H1 (cell line): ENCODE results near the gene CASP8AP2. TPM values are rescaled to one million over a fixed set of nuclear protein-coding genes. Genes with fewer than 3 reads are reported as not detected.

ENCODE experiments used
- CTCF ChIA-PET: fragments of 300-600 bp; sonication (Branson Sonifier 250); formaldehyde crosslinking; loops from one replicate; lab custom pipeline; 2021; ENCODE audit not compliant: partially characterized antibody; lab: Charles Lee
- POLR2A ChIA-PET: fragments of 300-600 bp; sonication (Branson Sonifier 250); formaldehyde crosslinking; loops from one replicate; lab custom pipeline; 2021; ENCODE audit warnings: inconsistent platforms; ENCODE audit not compliant: partially characterized antibody; lab: Charles Lee
- DNase-seq, 2 experiments: peaks; one replicate each; pipeline versions ENCODE4 v3.0.0 to v3.0.0-alpha.2; 2010 to 2022; ENCODE audit warnings: low spot score in 2 of 2, low read depth in 1 of 2, mixed read lengths in 1 of 2
- FAIRE-seq: peaks from 2 replicates; lab custom pipeline; 2011; peaks lifted over from hg19 to GRCh38; lab: Jason Lieb, UNC
- H2AFZ ChIP-seq: 2 replicates; pipeline ENCODE4 v1.8.1; 2012; ENCODE audit warnings: low read length, inconsistent platforms
- H2AK5ac ChIP-seq: 2 replicates; pipeline ENCODE4 v1.6.1; 2013; ENCODE audit warnings: low read depth, low read length
- H2BK120ac ChIP-seq: replicated peaks from 2 replicates; pipeline ENCODE3; 2013; ENCODE audit warnings: low read depth, low read length, inconsistent platforms
- H2BK12ac ChIP-seq: 2 replicates; pipeline ENCODE4 v1.6.1; 2013; ENCODE audit warnings: low read depth, low read length
- H2BK15ac ChIP-seq: 2 replicates; pipeline ENCODE4 v1.6.1; 2013; ENCODE audit warnings: low read length
- H2BK20ac ChIP-seq: 2 replicates; pipeline ENCODE4 v1.6.1; 2013; ENCODE audit warnings: low read length
- H2BK5ac ChIP-seq: 2 replicates; pipeline ENCODE4 v1.6.1; 2013; ENCODE audit warnings: low read depth, low read length
- H3K14ac ChIP-seq: 2 replicates; pipeline ENCODE4 v1.6.1; 2013; ENCODE audit warnings: inconsistent platforms; ENCODE audit not compliant: insufficient read length
- H3K18ac ChIP-seq: 2 replicates; pipeline ENCODE4 v1.6.1; 2013; ENCODE audit warnings: low read length; ENCODE audit errors: extremely low read depth
- H3K23ac ChIP-seq: 2 replicates; pipeline ENCODE4 v1.6.1; 2013; ENCODE audit warnings: inconsistent platforms; ENCODE audit not compliant: insufficient read length
- H3K23me2 ChIP-seq: 2 replicates; pipeline ENCODE4 v1.6.1; 2013; ENCODE audit warnings: low read depth, low read length
- H3K27ac ChIP-seq: 2 replicates; pipeline ENCODE4 v1.6.1; 2011; ENCODE audit warnings: low read depth, low read length, inconsistent platforms
- H3K27me3 ChIP-seq, 4 experiments: replicated peaks in 1 of 4; 1 replicate in 1 of 4; 2 replicates in 3 of 4; pipeline versions ENCODE4 v1.6.1 to v1.8.1; 2011 to 2013; ENCODE audit warnings: low read length in 3 of 4, mild to moderate bottlenecking in 3 of 4, inconsistent platforms in 2 of 4, mixed read lengths in 2 of 4, moderate library complexity in 1 of 4; ENCODE audit not compliant: control insufficient read depth in 3 of 4, insufficient read depth in 3 of 4; ENCODE audit errors: extremely low read depth in 1 of 4
- H3K36me3 ChIP-seq, 4 experiments: 2 replicates each; pipeline versions ENCODE4 v1.6.1 to v1.8.1; 2011 to 2013; ENCODE audit warnings: mild to moderate bottlenecking in 4 of 4, low read length in 3 of 4, moderate library complexity in 2 of 4, control low read depth in 1 of 4, inconsistent platforms in 1 of 4; ENCODE audit not compliant: insufficient read depth in 4 of 4, control insufficient read depth in 2 of 4
- H3K4ac ChIP-seq: replicated peaks from 2 replicates; pipeline ENCODE3; 2013; ENCODE audit warnings: low read length, low read depth, mixed read lengths, inconsistent platforms; ENCODE audit not compliant: insufficient read length
- H3K4me1 ChIP-seq, 4 experiments: replicated peaks in 1 of 4; 1 replicate in 1 of 4; 2 replicates in 3 of 4; pipeline versions ENCODE4 v1.6.1 to v1.8.1; 2011 to 2013; ENCODE audit warnings: low read length in 3 of 4, inconsistent platforms in 2 of 4, mixed read lengths in 1 of 4; ENCODE audit not compliant: insufficient read depth in 4 of 4, control insufficient read depth in 3 of 4
- H3K4me2 ChIP-seq, 2 experiments: 2 replicates each; pipeline versions ENCODE4 v1.6.1 to v1.8.1; 2011 to 2013; ENCODE audit warnings: low read depth in 2 of 2, low read length in 2 of 2, control low read depth in 1 of 2, inconsistent platforms in 1 of 2, mild to moderate bottlenecking in 1 of 2; ENCODE audit not compliant: insufficient read depth in 1 of 2
- H3K4me3 ChIP-seq, 4 experiments: fragments of 200-600, 300-600 bp in 1 of 4; sonication (generic), shearing (Covaris generic), sonication (Bioruptor Twin) in 1 of 4; 2 replicates each; pipeline versions ENCODE4 v1.5.1 to v1.8.1; 2011 to 2016; ENCODE audit warnings: low read length in 4 of 4, low read depth in 3 of 4, control low read depth in 2 of 4, inconsistent platforms in 2 of 4, mild to moderate bottlenecking in 2 of 4, mixed read lengths in 1 of 4, moderate library complexity in 1 of 4; ENCODE audit not compliant: insufficient read depth in 2 of 4; ENCODE audit errors: extremely low read depth in 1 of 4
- H3K56ac ChIP-seq: replicated peaks from 2 replicates; pipeline ENCODE3; 2013; ENCODE audit warnings: low read depth, mild to moderate bottlenecking, mixed read lengths, low read length, inconsistent platforms; ENCODE audit not compliant: insufficient read length
- H3K79me1 ChIP-seq: 2 replicates; pipeline ENCODE4 v1.6.1; 2013; ENCODE audit warnings: low read depth, low read length, control low read depth
- H3K79me2 ChIP-seq, 2 experiments: 2 replicates each; pipeline versions ENCODE4 v1.6.1 to v1.8.1; 2012 to 2013; ENCODE audit warnings: low read length in 2 of 2, mild to moderate bottlenecking in 2 of 2, inconsistent platforms in 1 of 2; ENCODE audit not compliant: insufficient read depth in 2 of 2, control insufficient read depth in 1 of 2
- H3K9ac ChIP-seq, 4 experiments: replicated peaks in 1 of 4; 1 replicate in 1 of 4; 2 replicates in 3 of 4; pipeline versions ENCODE4 v1.6.1 to v1.8.1; 2011 to 2013; ENCODE audit warnings: low read depth in 3 of 4, low read length in 3 of 4, control low read depth in 2 of 4, mild to moderate bottlenecking in 2 of 4, moderate library complexity in 2 of 4, inconsistent platforms in 1 of 4; ENCODE audit errors: extremely low read depth in 1 of 4
- H3K9me3 ChIP-seq, 2 experiments: 2 replicates each; pipeline versions ENCODE4 v1.6.1 to v1.8.1; 2012 to 2013; ENCODE audit warnings: mild to moderate bottlenecking in 2 of 2, moderate library complexity in 2 of 2, control low read depth in 1 of 2, inconsistent platforms in 1 of 2, low read depth in 1 of 2, low read length in 1 of 2, mixed read lengths in 1 of 2; ENCODE audit not compliant: insufficient read depth in 2 of 2
- H4K20me1 ChIP-seq, 2 experiments: replicated peaks in 1 of 2; 2 replicates each; pipeline versions ENCODE3 to v1.8.1; 2011 to 2013; ENCODE audit warnings: inconsistent platforms in 2 of 2, low read length in 2 of 2, mild to moderate bottlenecking in 1 of 2; ENCODE audit not compliant: insufficient read depth in 2 of 2, control insufficient read depth in 1 of 2
- H4K5ac ChIP-seq: 2 replicates; pipeline ENCODE4 v1.6.1; 2013; ENCODE audit warnings: low read length, low read depth, mixed read lengths, inconsistent platforms; ENCODE audit not compliant: insufficient read length
- H4K8ac ChIP-seq: 2 replicates; pipeline ENCODE4 v1.8.0; 2013; ENCODE audit warnings: mild to moderate bottlenecking, moderate library complexity, low read length, inconsistent platforms; ENCODE audit not compliant: insufficient read depth; ENCODE audit errors: extremely low read depth
- H4K91ac ChIP-seq: replicated peaks from 2 replicates; pipeline ENCODE3; 2013; ENCODE audit warnings: low read length, mixed read lengths, inconsistent platforms; ENCODE audit not compliant: insufficient read length
- MAFK ChIP-seq: IDR thresholded peaks from 2 replicates; pipeline ENCODE4 v1.6.1; 2012; ENCODE audit warnings: low read depth, mild to moderate bottlenecking, improper control_type of control experiment, low read length
- TCF12 ChIP-seq: IDR thresholded peaks from 2 replicates; pipeline ENCODE4 v1.6.1; 2011; ENCODE audit warnings: low read depth, mild to moderate bottlenecking, low read length
- WGBS, 2 experiments: shearing (Covaris generic) in 1 of 2; methylation state at CpG; one replicate each; pipeline versions ENCODE4 v1.1.6 to v1.1.7; 2013 to 2015; ENCODE audit warnings: low lambda C conversion rate in 2 of 2, mixed read lengths in 2 of 2, inconsistent platforms in 1 of 2, low coverage in 1 of 2, missing lambda C conversion rate in 1 of 2; ENCODE audit not compliant: insufficient replicate concordance in 2 of 2, insufficient coverage in 1 of 2, insufficient read length in 1 of 2; ENCODE audit errors: extremely low coverage in 1 of 2, missing lambda C conversion rate in 1 of 2; 5-methylcytosine and 5-hydroxymethylcytosine counted together
- polyA plus RNA-seq, 7 experiments: library from polyadenylated mRNA; depleted of rRNA in 3 of 7; stranded (reverse) in 5 of 7; unstranded in 2 of 7; fragments of >200 nt in 5 of 7; fragments of 200-250 nt in 2 of 7; gene quantifications; 1 replicate in 5 of 7; 2 replicates in 1 of 7; 4 replicates in 1 of 7; pipeline versions ENCODE4 v1.2.1 to v1.2.3, GENCODE V29; 2011 to 2013; ENCODE audit warnings: missing spikeins in 2 of 7, mixed read lengths in 2 of 7
- total RNA-seq: library from RNA; stranded (reverse); fragmentation: NEBNext Ultra II Directional; extraction: Animal tissue kit (Norgen Biotek cat#: 25700); gene quantifications from 2 replicates; pipeline ENCODE4 v1.2.1, GENCODE V29; 2021
- TF ChIP-seq, protein P1 (sequence below): IDR thresholded peaks from 2 replicates; pipeline ENCODE4 v1.6.1; 2011; ENCODE audit warnings: low read length, improper control_type of control experiment

Gene CASP8AP2
- total and polyA plus RNA-seq, 2 of the 8 experiments (the other 6 are each of a cell fraction or from before 2014, with no cell fraction given): 6.9 to 32.1 TPM

DNA sequence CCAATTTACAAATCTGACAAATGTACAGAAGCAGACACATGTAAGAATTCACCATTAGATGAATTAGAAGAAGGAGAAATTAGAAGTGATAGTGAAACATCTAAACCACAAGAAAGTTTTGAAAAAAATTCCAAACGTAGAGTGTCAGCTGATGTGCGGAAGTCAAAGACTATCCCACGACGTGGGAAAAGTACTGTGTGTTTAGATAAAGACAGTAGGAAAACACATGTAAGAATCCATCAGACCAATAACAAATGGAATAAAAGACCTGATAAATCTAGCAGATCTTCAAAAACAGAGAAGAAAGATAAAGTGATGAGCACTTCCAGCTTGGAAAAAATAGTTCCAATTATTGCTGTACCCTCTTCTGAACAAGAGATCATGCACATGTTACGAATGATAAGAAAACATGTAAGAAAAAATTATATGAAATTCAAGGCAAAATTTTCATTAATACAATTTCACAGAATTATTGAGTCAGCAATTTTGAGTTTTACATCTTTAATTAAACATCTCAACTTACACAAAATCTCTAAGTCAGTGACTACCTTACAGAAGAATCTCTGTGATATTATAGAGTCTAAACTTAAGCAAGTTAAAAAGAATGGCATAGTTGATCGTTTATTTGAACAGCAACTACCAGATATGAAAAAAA lies 36.5 kb downstream of the CASP8AP2 start:
- Histone ChIP-seq H3K4me2 (no peak overlapping the region), H2BK15ac (no peak overlapping the region), H3K4me1 (no peaks in the 10 kb centered on the region), H3K4me3 (no peak overlapping the region), H3K36me3 (peaks cover 12 to 90% (median 58%) of the 10 kb centered on the region in 4 experiments), H3K9ac (no peak overlapping the region), H3K79me2 (no peaks in the 10 kb centered on the region), H2BK120ac (no peak overlapping the region), H3K56ac (no peak overlapping the region), H4K20me1 (peaks cover 0 to 2% of the 10 kb centered on the region in 2 experiments), H3K9me3 (peaks cover 0 to 2% of the 10 kb centered on the region in 2 experiments; a peak in 1 of 4 replicates), H4K91ac (no peak overlapping the region), H3K79me1 (no peaks in the 10 kb centered on the region), H2BK20ac (no peak overlapping the region), H4K5ac (no peak overlapping the region), H3K27me3 (no peaks in the 10 kb centered on the region), H2AK5ac (no peak overlapping the region), H2BK5ac (no peak overlapping the region), H3K23ac (no peak overlapping the region), H3K18ac (no peak overlapping the region), H3K27ac (no peak overlapping the region), H3K14ac (no peak overlapping the region), H4K8ac (no peak overlapping the region), H2BK12ac (no peak overlapping the region), H3K4ac (no peak overlapping the region), H2AFZ (no peak overlapping the region), H3K23me2 (no peaks in the 10 kb centered on the region)
- DNase-seq (no peak), FAIRE-seq (no peak)
- POLR2A ChIA-PET: no interaction called here
- CTCF ChIA-PET: no interaction called here
- TF ChIP-seq, protein P1, sequence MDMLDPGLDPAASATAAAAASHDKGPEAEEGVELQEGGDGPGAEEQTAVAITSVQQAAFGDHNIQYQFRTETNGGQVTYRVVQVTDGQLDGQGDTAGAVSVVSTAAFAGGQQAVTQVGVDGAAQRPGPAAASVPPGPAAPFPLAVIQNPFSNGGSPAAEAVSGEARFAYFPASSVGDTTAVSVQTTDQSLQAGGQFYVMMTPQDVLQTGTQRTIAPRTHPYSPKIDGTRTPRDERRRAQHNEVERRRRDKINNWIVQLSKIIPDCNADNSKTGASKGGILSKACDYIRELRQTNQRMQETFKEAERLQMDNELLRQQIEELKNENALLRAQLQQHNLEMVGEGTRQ: no peak
- no peak for TF ChIP-seq TCF12
- TF ChIP-seq MAFK: peak; percentile 56; the same call in 1 of the 2 replicates
- WGBS, 2 experiments: 98% methylated on average over 6 of the region's 6 CpGs; no CpG with 5 or more reads in 1 of the 2 experiments
